Keratinocyte (primary cell): ENCODE results near the gene KDM5C. TPM values are rescaled to one million over a fixed set of nuclear protein-coding genes. Genes with fewer than 3 reads are reported as not detected.

Experiments used
- DNase-seq: peaks from one replicate; pipeline ENCODE4 v3.0.0-alpha.2; 2011; ENCODE audit warnings: low read depth, missing footprints, low spot score
- FAIRE-seq: peaks from 2 replicates; lab custom pipeline; 2011; peaks lifted over from hg19 to GRCh38; lab: Jason Lieb, UNC
- H2AFZ ChIP-seq: 2 replicates; pipeline ENCODE4 v1.6.0; 2012; ENCODE audit warnings: low read length, control low read depth, inconsistent platforms; ENCODE audit not compliant: control insufficient read depth
- H3K27ac ChIP-seq: 2 replicates; pipeline ENCODE4 v1.5.1; 2011; ENCODE audit warnings: low read length; ENCODE audit not compliant: control insufficient read depth, insufficient read depth
- H3K27me3 ChIP-seq: 3 replicates; pipeline ENCODE4 v1.6.0; 2011; ENCODE audit warnings: low read length; ENCODE audit not compliant: control insufficient read depth, insufficient read depth; ENCODE audit errors: extremely low read depth
- H3K36me3 ChIP-seq, 2 experiments: 2 replicates in 1 of 2; 3 replicates in 1 of 2; pipeline ENCODE4 v1.5.1; 2011; ENCODE audit warnings: low read length in 2 of 2, mild to moderate bottlenecking in 1 of 2; ENCODE audit not compliant: control insufficient read depth in 2 of 2, insufficient read depth in 2 of 2; ENCODE audit errors: extremely low read depth in 1 of 2
- H3K4me1 ChIP-seq: 3 replicates; pipeline ENCODE4 v1.5.1; 2011; ENCODE audit warnings: low read length; ENCODE audit not compliant: control insufficient read depth, insufficient read depth; ENCODE audit errors: extremely low read depth
- H3K4me2 ChIP-seq: 3 replicates; pipeline ENCODE4 v1.6.0; 2011; ENCODE audit warnings: low read depth, low read length; ENCODE audit not compliant: control insufficient read depth, insufficient read depth; ENCODE audit errors: extremely low read depth
- H3K4me3 ChIP-seq, 3 experiments: fragments of 200-600 bp in 1 of 3; sonication (generic) in 1 of 3; 2 replicates in 2 of 3; 3 replicates in 1 of 3; pipeline ENCODE4 v1.5.1; 2011 to 2016; ENCODE audit warnings: low read length in 3 of 3, mild to moderate bottlenecking in 3 of 3, control low read depth in 2 of 3, inconsistent platforms in 1 of 3, low read depth in 1 of 3, mixed read lengths in 1 of 3, mixed run types in 1 of 3, moderate library complexity in 1 of 3; ENCODE audit not compliant: control insufficient read depth in 2 of 3, insufficient read depth in 2 of 3; ENCODE audit errors: extremely low read depth in 1 of 3
- H3K79me2 ChIP-seq: 2 replicates; pipeline ENCODE4 v1.6.0; 2012; ENCODE audit warnings: low read length; ENCODE audit not compliant: control insufficient read depth, insufficient read depth
- H3K9ac ChIP-seq: 3 replicates; pipeline ENCODE4 v1.6.0; 2011; ENCODE audit warnings: low read length; ENCODE audit not compliant: control insufficient read depth, insufficient read depth; ENCODE audit errors: extremely low read depth
- H3K9me1 ChIP-seq: 3 replicates; pipeline ENCODE4 v1.6.0; 2011; ENCODE audit warnings: low read length; ENCODE audit not compliant: control insufficient read depth, insufficient read depth; ENCODE audit errors: extremely low read depth
- H3K9me3 ChIP-seq: 2 replicates; pipeline ENCODE4 v1.5.1; 2012; ENCODE audit warnings: low read depth, low read length; ENCODE audit not compliant: control insufficient read depth
- H4K20me1 ChIP-seq: 3 replicates; pipeline ENCODE4 v1.6.0; 2011; ENCODE audit warnings: low read length; ENCODE audit not compliant: control insufficient read depth, insufficient read depth; ENCODE audit errors: extremely low read depth
- CTCF ChIP-seq, 3 experiments: IDR thresholded peaks in 1 of 3; conservative IDR thresholded peaks in 1 of 3; optimal IDR thresholded peaks in 1 of 3; 2 replicates in 2 of 3; 3 replicates in 1 of 3; pipeline versions ENCODE3 to v1.5.1; 2011; ENCODE audit warnings: low read length in 3 of 3, mild to moderate bottlenecking in 3 of 3, moderate library complexity in 2 of 3, control low read depth in 1 of 3, inconsistent platforms in 1 of 3; ENCODE audit not compliant: insufficient read depth in 2 of 3; ENCODE audit errors: extremely low read depth in 1 of 3
- EZH2 ChIP-seq: IDR thresholded peaks from one replicate; pipeline ENCODE4 v1.6.1; 2012; ENCODE audit warnings: inconsistent platforms, mild to moderate bottlenecking, low read length, moderate library complexity
- dilution Hi-C: fragments of 300-500 bp; cut with MboI; formaldehyde crosslinking; loops from one replicate; pipeline ENCODE4 v1.7.0; 2020; ENCODE audit warnings: low sequenced_read_pairs; ENCODE audit not compliant: extremely low pct_ligation_motif_present
- polyA plus RNA-seq, 5 experiments: library from polyadenylated mRNA; depleted of rRNA in 3 of 5; stranded (reverse) in 3 of 5; stranded (forward) in 1 of 5; unstranded in 1 of 5; fragments of >200 nt; gene quantifications; 1 replicate in 1 of 5; 2 replicates in 3 of 5; 3 replicates in 1 of 5; pipeline versions ENCODE4 v1.2.1 to v1.2.3, GENCODE V29; 2011 to 2012; ENCODE audit warnings: missing spikeins in 2 of 5, low read depth in 1 of 5, low replicate concordance in 1 of 5

The KDM5C gene
- polyA plus RNA-seq, 1 donor (not counting 4 experiments of a cell fraction or from before 2014, with no cell fraction given), result 46.0 TPM

- dilution Hi-C loops, result no loop called here
- H3K9me1 ChIP-seq, result no peaks in the 10 kb centered on the region
- H3K36me3 ChIP-seq, result peaks cover 0 to 3% of the 10 kb centered on the region in 2 experiments
- no peaks in the 10 kb centered on the region for H4K20me1 ChIP-seq
- no peaks in the 10 kb centered on the region for H3K9me3 ChIP-seq
- H3K79me2 ChIP-seq, result no peaks in the 10 kb centered on the region
- FAIRE-seq (no peak), DNase-seq (no peak)
- H3K27me3 ChIP-seq, result no peaks in the 10 kb centered on the region
- TF ChIP-seq EZH2 (no peak), CTCF (optimal IDR thresholded peaks at IDR 0.05 in 1 of 3, IDR thresholded peaks at IDR 0.05 in 1 of 3, conservative IDR thresholded peaks at IDR 0.05 in 1 of 3; ENCODE audit: extremely low read depth in 1 of 3, insufficient read depth in 2 of 3, low read length in 3 of 3) (no peak)
- H3K4me2 ChIP-seq, result no peak overlapping the region
- no peak overlapping the region for H2AFZ ChIP-seq
- H3K4me3 ChIP-seq, result no peak overlapping the region
- no peak overlapping the region for H3K9ac ChIP-seq
- no peak overlapping the region for H3K27ac ChIP-seq
- no peaks in the 10 kb centered on the region for H3K4me1 ChIP-seq
Measured at GRCh38 chrX:53246231-53246630, 21.2 kb upstream of the KDM5C start.

GRCh38 chrX:53244610-53245009, 19.6 kb upstream of the KDM5C start:
- dilution Hi-C loops, result no loop called here
- no peak overlapping the region for H3K27ac ChIP-seq
- peaks cover 0 to 3% of the 10 kb centered on the region in 2 experiments for H3K36me3 ChIP-seq
- no peak overlapping the region for H3K4me3 ChIP-seq
- H3K79me2 ChIP-seq, result no peaks in the 10 kb centered on the region
- no peaks in the 10 kb centered on the region for H3K9me1 ChIP-seq
- H3K9me3 ChIP-seq, result no peaks in the 10 kb centered on the region
- H2AFZ ChIP-seq, result no peak overlapping the region
- H3K4me2 ChIP-seq, result no peak overlapping the region
- H3K27me3 ChIP-seq, result no peaks in the 10 kb centered on the region
- DNase-seq (no peak), FAIRE-seq (no peak)
- no peaks in the 10 kb centered on the region for H3K4me1 ChIP-seq
- no peaks in the 10 kb centered on the region for H4K20me1 ChIP-seq
- no peak overlapping the region for H3K9ac ChIP-seq
- TF ChIP-seq EZH2, result no peak
- no peak for TF ChIP-seq CTCF (optimal IDR thresholded peaks at IDR 0.05 in 1 of 3, IDR thresholded peaks at IDR 0.05 in 1 of 3, conservative IDR thresholded peaks at IDR 0.05 in 1 of 3; ENCODE audit: extremely low read depth in 1 of 3, insufficient read depth in 2 of 3, low read length in 3 of 3)
